AG08396 (cell line): Measurements from ENCODE around the gene HSBP1L1.
"Not testable (repeated sequence)": the region's sequence is repeated elsewhere in the genome, so short reads cannot be mapped to it uniquely, and the experiment has no call there.

Source experiments
- DNase-seq: peaks from one replicate; pipeline ENCODE4 v3.0.0; 2012; ENCODE audit warnings: low spot score, mixed read lengths

Gene HSBP1L1

GRCh38 chr18:79945118-79946042, 19.1 kb upstream of the HSBP1L1 start:
- DNase-seq: no peak

DNA sequence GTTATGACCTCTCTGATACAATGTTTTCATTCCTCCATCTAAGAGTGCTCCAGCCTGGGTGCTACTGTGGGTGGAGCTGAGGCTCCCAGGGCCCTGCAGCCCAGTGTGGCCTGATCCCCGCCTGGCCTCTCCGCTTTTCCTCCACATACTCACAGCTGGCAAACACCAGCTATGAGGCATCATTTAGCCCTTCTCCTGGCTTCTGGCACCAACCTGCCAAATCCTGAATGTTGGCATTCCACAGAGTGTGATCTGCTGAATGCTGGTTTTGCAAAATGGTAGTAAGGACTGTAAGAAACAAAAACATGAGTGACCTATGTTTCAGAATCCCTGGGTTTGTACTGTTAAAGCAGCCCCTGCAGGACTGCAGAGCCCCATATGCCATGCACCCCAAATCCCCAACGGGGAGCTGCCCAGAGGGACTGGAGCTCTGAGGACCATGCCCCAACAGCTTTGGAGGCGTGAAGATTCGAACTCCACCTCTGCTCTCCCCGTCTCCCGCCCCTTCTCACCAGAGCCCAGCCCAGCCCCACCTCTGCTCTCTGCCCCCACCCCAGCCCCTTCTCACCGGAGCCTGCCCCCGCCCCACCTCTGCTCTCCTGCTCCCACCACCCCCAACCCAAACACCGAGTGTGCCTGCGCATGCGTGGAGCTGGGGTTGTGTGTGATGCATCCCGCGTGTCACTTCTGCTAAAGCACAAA, 17.2 kb upstream of the HSBP1L1 start:
- peak; percentile 71 for DNase-seq

DNA sequence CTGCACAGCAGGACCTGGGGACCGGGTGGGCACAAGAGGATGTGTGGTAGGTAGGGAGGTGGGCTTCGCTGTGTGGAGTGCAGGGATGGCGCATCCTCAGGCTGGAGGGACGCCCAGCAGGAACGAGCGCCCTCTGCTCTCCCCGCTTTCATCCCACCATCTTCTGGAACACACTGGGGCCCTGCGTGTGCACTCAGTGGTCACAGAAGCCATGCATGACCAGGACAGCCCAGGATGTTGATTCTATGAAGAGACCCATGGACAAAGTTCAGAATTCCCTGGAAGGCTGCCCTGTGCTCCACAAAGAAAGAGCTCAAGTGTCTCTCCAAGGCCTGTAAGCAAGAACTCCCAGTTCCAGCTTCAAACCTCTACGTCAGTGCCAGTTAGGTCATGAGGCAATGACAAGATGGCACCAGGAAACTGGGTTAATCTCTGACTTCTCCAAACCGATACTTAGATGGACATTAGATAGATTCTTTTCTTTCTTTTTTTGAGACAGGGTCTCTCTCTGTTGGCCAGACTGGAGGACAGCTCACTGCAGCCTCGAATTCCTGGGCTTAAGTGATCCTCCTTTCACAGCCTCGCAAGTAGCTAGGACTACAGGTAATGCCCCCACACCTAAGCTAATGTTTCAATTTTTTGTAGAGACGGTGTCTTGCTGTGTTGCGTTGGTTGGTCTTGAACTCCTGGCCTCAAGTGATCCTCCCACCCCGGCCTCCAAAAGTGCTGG, 16.4 kb upstream of the HSBP1L1 start:
- DNase-seq: no peak

GRCh38 chr18:79948719-79949411, 15.6 kb upstream of the HSBP1L1 start:
- no peak for DNase-seq

- DNase-seq: no peak
These were observed 14.6 kb upstream of the HSBP1L1 start for GRCh38 chr18:79949697-79950487.

DNA sequence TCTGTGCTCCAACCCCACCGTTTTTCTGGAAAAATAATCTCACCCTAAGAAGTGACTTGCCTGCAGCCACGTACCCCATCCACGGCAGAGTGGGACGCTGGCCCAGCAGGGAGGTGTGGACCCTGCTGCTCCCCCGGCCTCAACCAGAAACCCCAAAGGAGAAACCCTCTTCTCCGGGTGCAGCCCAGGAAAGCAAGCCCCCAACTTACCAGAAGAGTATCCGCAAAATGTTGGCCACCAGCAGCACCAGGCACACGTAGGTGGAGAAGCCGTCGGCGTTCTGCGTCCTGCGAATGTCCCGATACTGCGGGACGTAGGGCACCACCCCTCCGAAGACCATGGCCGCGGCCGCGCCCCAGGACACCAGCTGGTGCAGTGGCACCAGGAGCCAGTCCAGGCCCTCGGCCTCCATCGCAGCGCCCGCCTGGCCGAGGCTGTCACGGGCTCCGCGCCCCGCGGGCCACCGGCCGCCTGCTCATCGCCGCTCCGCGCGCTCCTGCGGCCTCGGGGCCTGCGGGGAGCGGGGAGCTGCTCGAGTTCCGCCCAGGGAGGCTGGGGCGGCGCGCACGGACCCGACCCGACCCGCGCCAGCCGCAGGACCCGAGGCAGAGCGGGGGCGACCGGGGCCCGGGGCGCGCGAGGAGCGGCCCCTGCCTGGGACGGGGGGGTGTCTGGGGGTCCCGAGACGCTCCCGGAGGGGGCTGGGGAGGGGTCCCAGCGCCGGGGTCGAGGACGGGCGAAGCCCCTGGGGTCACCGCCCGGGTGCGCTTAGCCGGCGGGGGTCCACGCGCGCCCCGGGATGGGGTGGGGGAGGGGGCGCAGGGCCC, 13.7 kb upstream of the HSBP1L1 start:
- DNase-seq: peak; percentile 70

- DNase-seq: peak; percentile 98
These were observed 12.6 kb upstream of the HSBP1L1 start, which contains the start of gene SLC66A2 for GRCh38 chr18:79951545-79952455. TSS of gene SLC66A2 (minus strand) at chr18:79951653. CDS start at chr18:79950926, 727 bp downstream.

DNA sequence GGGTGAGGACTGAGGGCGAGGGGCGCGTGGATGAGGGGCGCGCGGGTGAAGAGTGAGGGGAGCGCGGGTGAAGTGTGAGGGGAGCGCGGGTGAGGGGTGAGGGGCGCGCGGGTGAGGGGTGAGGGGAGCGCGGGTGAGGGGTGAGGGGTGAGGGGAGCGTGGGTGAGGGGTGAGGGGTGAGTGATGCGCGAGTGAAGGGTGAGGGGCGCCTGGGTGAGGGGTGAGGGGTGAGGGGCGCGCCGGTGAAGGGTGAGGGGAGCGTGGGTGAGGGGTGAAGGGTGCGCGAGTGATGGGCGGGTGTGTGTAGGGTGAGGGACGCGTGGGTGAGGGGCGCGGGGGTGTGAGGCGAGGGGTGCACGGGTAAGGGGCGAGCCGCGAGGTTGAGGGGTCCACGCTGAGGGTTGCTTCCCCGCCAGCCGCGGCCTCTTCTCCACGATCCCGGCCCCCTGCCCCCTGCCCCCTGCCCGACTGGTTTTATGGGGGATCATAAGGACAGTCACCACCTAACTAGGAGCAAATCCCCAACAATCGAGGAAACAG, 11.9 kb upstream of the HSBP1L1 start:
- DNase-seq: no peak

GRCh38 chr18:79952996-79953559, 11.4 kb upstream of the HSBP1L1 start:
- DNase-seq: no peak

DNA sequence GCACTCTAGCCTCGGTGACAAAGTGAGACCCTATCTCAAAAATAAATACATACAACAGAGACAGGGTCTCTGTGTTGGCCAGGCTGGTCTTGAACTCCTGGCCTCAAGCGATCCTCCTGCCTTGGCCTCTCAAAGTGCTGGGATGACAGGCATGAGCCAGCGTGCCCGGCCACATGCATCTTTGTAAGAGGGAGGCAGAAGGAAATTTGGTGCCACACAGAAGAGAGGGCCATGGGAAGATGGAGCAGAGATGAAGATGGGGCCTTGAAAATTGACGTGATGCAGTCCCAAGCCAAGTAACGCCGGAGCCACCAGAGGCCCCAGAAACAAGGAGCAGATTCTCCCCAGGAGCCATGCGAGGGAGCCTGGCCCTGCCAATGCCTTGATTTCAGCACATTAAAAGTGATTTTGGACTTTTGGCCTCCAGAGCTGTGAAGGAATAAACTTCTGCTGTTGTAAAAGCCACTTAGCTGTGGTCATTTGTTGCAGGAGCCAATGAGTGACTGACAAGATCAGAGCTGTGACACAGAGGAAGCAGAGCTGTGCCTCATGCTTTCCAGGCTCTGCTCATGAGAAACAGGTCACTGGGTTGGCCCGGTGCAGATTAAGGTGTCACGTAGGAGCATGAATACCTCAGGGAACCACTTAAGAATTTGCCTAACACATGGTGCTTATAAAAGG, 10.3 kb upstream of the HSBP1L1 start:
- DNase-seq: no peak

DNA sequence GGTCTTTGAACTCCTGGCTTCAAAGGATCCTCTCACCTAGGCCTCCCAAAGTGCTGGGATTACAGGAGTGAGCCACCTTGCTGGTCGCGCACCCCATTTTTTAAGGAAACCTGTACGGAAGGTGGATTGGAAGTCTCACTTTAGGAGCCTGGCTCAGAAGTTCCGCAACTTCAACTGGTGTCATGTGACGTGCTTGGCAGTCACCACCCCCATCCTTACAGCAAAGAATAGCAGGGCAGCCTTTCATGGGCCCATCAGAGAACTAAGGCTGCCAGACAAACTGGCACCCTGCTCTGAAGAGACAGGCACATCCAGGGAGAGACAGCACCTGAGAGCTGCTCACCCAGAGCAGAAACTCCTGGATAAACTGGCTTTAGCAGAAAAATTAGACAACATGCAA, 9.7 kb upstream of the HSBP1L1 start:
- no peak for DNase-seq

DNA sequence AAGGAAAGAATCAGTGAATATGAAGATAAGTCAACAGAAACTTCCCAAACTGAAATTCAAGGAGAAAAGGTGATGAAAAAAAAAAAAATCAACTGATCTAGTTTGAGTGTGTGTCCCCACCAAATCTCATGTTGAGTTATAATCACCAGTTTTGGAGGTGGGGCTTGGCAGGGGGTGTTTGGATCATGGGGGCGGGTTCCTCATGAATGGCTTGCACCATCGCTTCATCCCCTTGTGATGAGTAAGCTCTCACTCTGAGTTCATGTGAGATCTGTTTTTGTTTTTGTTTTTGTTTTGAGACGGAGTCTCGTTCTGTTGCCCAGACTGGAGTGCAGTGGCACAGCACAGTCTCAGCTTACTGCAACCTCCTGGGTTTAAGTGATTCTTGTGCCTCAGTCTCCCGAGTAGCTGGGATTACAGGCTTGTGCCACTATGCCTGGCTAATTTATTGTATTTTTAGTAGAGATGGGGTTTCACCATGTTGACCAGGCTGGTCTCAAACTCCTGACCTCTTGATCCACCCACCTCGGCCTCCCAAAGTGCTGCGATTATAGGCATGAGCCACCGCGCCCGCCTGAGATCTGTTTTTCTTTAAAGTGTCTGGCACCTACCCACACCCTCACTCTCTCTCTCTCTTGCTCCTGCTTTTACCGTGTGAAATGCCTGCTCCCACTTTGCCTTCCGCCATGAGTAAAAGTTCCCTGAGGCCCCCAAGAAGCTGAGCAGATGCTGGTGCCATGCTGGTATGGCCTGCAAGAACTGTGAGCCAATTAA, 9.0 kb upstream of the HSBP1L1 start:
- no peak for DNase-seq

DNA sequence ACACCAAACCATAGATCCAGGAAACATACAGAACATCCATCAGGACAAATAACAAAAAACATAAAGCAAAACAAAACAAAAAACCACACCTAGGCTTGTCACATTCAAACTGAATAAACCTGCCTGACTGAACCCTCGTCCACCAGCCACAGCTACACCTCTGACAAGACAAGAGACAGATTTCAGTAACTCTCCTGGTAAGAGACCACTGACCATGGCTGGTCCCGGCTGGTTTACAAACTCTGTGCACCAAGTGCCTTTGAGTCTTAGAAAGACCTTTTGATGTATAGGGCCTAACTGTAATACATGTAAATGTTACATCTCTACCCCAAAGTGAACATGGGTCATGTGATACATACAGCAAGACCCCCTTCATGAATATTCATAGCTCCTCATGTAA, 8.2 kb upstream of the HSBP1L1 start:
- no peak for DNase-seq

GRCh38 chr18:79958981-79959380, 5.5 kb upstream of the HSBP1L1 start:
- no peak for DNase-seq

DNA sequence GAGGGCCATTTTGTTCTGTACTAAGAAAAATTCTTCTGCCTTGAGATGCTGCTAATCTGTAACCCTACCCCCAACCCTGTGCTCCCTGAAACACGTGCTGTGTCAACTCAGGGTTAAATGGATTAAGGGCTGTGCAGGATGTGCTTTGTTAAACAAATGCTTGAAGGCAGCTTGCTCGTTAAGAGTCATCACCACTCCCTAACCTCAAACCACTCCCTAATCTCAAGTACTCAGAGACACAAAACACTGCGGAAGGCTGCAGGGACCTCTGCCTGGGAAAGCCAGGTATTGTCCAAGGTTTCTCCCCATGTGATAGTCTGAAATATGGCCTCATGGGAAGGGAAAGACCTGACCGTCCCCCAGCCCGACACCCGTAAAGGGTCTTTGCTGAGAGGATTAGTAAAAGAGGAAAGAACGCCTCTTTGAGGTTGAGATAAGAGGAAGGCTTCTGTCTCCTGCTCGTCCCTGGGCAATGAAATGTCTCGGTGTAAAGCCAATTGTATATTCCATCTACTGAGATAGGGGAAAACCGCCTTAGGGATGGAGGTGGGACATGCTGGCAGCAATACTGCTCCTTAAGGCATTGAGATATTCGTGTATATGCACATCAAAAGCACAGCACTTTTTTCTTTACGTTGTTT, 4.2 kb upstream of the HSBP1L1 start:
- not testable (repeated sequence) for DNase-seq

- DNase-seq: no peak
These were observed 3.4 kb upstream of the HSBP1L1 start for GRCh38 chr18:79960921-79961526.
